Occipital lobe (tissue), 2 donors: ENCODE data around the gene P3H3. TPM values are rescaled to one million over a fixed set of nuclear protein-coding genes. Genes with fewer than 3 reads are reported as not detected.
"Not testable (repeated sequence)": the region's sequence is repeated elsewhere in the genome, so short reads cannot be mapped to it uniquely, and the experiment has no call there.

Experiments
- DNase-seq: peaks from one replicate; lab custom pipeline; 2025; lab: John Stamatoyannopoulos, UW
- total RNA-seq: library from RNA; depleted of rRNA; stranded (reverse); fragments of >200 nt; gene quantifications from one replicate; pipeline ENCODE4 v1.2.3, GENCODE V29; 2014

P3H3 gene
- total RNA-seq, 1 donor from 2014 or later, result 11.2 TPM

GRCh38 chr12:6888360-6888759, 60.2 kb downstream of the P3H3 start:
- DNase-seq, result no peak

DNA sequence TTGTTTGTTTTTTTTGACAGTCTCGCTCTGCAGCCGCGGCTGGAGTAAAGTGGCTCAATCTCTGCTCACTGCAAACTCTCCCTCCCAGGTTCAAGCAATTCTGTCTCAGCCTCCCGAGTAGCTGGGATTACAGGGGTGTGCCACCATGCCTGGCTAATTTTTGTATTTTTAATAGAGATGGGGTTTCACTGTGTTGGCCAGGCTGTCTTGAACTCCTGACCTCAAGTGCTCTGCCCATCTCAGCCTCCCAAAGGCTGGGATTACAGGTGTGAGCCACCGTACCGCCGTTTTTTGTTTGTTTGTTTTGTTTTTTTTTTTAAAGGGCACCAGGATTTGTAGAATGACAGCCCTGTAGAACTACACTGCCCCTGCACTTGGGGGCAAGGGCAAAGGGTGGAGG, 60.6 kb downstream of the P3H3 start:
- not testable (repeated sequence) for DNase-seq

Other genes with a start within 250 kb of the P3H3 start
- 149 TPM for gene CHD4, start 221.0 kb upstream of the P3H3 start, total RNA-seq
- 0.62 TPM for gene LPAR5, start 192.4 kb upstream of the P3H3 start, total RNA-seq
- gene ACRBP, start 181.0 kb upstream of the P3H3 start, total RNA-seq, result 0.62 TPM
- gene ING4, start 165.3 kb upstream of the P3H3 start, total RNA-seq, result 65.0 TPM
- gene ZNF384, start 139.0 kb upstream of the P3H3 start, total RNA-seq, result 15.1 TPM
- gene PIANP, start 127.6 kb upstream of the P3H3 start, total RNA-seq, result 1.2 TPM
- gene COPS7A, start 104.4 kb upstream of the P3H3 start, total RNA-seq, result 37.1 TPM
- gene MLF2, start 75.3 kb upstream of the P3H3 start, total RNA-seq, result 81.4 TPM
- gene PTMS, start 62.0 kb upstream of the P3H3 start, total RNA-seq, result 26.8 TPM
- not detected for gene LAG3, start 55.9 kb upstream of the P3H3 start, total RNA-seq
- gene CD4, start 38.9 kb upstream of the P3H3 start, total RNA-seq, result 2.3 TPM
- 61.3 TPM for gene GPR162, start 6.6 kb upstream of the P3H3 start, total RNA-seq
- gene GNB3, start 12.5 kb downstream of the P3H3 start, total RNA-seq, result 0.94 TPM
- gene CDCA3, start 22.9 kb downstream of the P3H3 start, total RNA-seq, result 3.9 TPM
- 66.8 TPM for gene USP5, start 23.7 kb downstream of the P3H3 start, total RNA-seq
- 179 TPM for gene TPI1, start 39.1 kb downstream of the P3H3 start, total RNA-seq
- 2.8 TPM for gene SPSB2, start 44.9 kb downstream of the P3H3 start, total RNA-seq
- gene LRRC23, start 76.4 kb downstream of the P3H3 start, total RNA-seq, result 7.6 TPM
- gene ENO2, start 86.2 kb downstream of the P3H3 start, total RNA-seq, result 137 TPM
- 9.2 TPM for gene ATN1, start 99.6 kb downstream of the P3H3 start, total RNA-seq
- not detected for gene RNU7-1, start 115.4 kb downstream of the P3H3 start, total RNA-seq
- 243 TPM for gene C12orf57, start 115.6 kb downstream of the P3H3 start, total RNA-seq
- gene PTPN6, start 122.9 kb downstream of the P3H3 start, total RNA-seq, result 3.1 TPM
- gene PHB2, start 142.3 kb downstream of the P3H3 start, total RNA-seq, result 102 TPM
- 26.0 TPM for gene EMG1, start 142.5 kb downstream of the P3H3 start, total RNA-seq
- 6.6 TPM for gene LPCAT3, start 190.1 kb downstream of the P3H3 start, total RNA-seq
- gene C1S, start 232.3 kb downstream of the P3H3 start, total RNA-seq, result 10.8 TPM